ENCODE results near the gene TMEM132D. TPM values are rescaled to one million over a fixed set of nuclear protein-coding genes. Genes with fewer than 3 reads are reported as not detected.
A peak's percentile ranks its signal among the peaks of the same experiment; 100 is the strongest.

TMEM132D gene
- total RNA-seq, 1 donor from 2014 or later: 15.2 TPM

DNA sequence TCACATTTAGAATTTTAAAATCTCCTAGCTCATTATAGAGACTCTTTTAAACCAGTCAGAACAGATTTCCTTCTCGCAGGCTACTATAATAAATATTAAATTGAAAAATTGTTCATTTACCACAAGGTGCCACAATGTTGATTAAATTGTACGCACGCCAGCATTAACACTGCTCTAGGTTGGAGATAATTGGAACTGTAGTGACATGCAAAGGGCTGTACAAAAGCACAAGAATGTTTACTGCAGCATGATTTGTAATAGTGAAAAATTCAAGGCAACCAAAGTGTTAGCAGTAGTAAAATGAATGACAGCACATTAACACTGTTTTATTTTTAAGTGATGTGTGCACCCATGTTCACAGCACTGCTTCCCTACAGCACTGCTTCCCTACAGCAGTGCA, 52.5 kb downstream of the TMEM132D start:
- peaks cover 2% of the 10 kb centered on the region for H3K36me3 Mint-ChIP-seq (ENCODE audit: unreplicated experiment)
- no peaks in the 10 kb centered on the region for H3K27me3 Mint-ChIP-seq (ENCODE audit: unreplicated experiment)
- no peaks in the 10 kb centered on the region for H3K9me3 Mint-ChIP-seq (ENCODE audit: unreplicated experiment)
- TF ChIP-seq, protein P1, sequence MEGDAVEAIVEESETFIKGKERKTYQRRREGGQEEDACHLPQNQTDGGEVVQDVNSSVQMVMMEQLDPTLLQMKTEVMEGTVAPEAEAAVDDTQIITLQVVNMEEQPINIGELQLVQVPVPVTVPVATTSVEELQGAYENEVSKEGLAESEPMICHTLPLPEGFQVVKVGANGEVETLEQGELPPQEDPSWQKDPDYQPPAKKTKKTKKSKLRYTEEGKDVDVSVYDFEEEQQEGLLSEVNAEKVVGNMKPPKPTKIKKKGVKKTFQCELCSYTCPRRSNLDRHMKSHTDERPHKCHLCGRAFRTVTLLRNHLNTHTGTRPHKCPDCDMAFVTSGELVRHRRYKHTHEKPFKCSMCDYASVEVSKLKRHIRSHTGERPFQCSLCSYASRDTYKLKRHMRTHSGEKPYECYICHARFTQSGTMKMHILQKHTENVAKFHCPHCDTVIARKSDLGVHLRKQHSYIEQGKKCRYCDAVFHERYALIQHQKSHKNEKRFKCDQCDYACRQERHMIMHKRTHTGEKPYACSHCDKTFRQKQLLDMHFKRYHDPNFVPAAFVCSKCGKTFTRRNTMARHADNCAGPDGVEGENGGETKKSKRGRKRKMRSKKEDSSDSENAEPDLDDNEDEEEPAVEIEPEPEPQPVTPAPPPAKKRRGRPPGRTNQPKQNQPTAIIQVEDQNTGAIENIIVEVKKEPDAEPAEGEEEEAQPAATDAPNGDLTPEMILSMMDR (IDR thresholded peaks at IDR 0.05): no peak
- peaks cover 15% of the 10 kb centered on the region for H3K4me1 Mint-ChIP-seq (ENCODE audit: unreplicated experiment)
- no peak for DNase-seq (ENCODE audit: extremely low spot score, unreplicated experiment)
- no peak overlapping the region for H3K4me3 Mint-ChIP-seq (ENCODE audit: unreplicated experiment)
- H3K27ac Mint-ChIP-seq (ENCODE audit: unreplicated experiment): no peak overlapping the region

DNA sequence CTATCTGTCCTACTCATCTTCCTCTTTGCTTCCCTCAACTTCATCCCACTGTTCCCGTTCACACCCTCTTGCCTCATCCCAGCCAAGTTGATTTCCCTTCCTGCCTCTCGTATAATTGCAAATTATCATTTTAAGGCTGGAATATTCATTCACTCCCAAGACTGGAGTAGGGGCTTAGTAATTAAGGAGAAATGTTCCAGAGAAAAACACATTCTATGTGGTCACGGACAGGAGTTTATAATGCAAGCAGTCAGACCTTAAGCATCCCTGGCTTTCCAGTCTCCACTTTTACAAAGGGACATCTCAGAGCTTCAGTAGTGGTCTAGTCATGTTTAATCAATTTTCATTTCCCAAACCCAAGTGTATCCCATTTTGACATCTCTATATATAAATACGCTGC, 54.9 kb downstream of the TMEM132D start:
- Mint-ChIP-seq H3K4me1 (ENCODE audit: unreplicated experiment) (peaks cover 33% of the 10 kb centered on the region), H3K27ac (ENCODE audit: unreplicated experiment) (peak overlapping the region; percentile 64), H3K4me3 (ENCODE audit: unreplicated experiment) (no peak overlapping the region), H3K36me3 (ENCODE audit: unreplicated experiment) (peaks cover 2% of the 10 kb centered on the region), H3K9me3 (ENCODE audit: unreplicated experiment) (no peaks in the 10 kb centered on the region), H3K27me3 (ENCODE audit: unreplicated experiment) (no peaks in the 10 kb centered on the region)
- no peak for DNase-seq (ENCODE audit: extremely low spot score, unreplicated experiment)
- TF ChIP-seq, protein P1 (IDR thresholded peaks at IDR 0.05): no peak

DNA sequence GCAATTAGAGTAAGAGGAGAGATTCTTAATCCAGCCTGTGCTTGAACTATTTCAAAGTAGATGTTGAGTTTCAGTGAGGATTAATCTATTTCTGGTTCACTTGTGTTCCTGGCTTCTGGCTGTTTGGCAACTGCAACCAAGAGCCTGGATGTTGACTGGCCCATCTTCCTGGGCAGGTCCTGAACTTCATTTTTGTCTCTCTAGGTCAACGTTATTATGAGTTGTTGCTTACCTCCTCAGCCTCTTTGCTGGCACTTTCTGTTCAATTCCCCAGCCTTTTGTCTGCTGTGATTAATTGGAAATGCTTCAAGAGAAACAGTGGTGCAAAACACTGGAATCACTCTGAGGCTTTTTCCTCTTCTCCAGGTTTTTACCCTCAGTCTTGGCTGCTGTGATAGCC, 56.8 kb downstream of the TMEM132D start:
- no peaks in the 10 kb centered on the region for H3K36me3 Mint-ChIP-seq (ENCODE audit: unreplicated experiment)
- DNase-seq (ENCODE audit: extremely low spot score, unreplicated experiment): no peak
- H3K9me3 Mint-ChIP-seq (ENCODE audit: unreplicated experiment): no peaks in the 10 kb centered on the region
- TF ChIP-seq, protein P1 (IDR thresholded peaks at IDR 0.05): no peak
- H3K4me3 Mint-ChIP-seq (ENCODE audit: unreplicated experiment): no peak overlapping the region
- peaks cover 34% of the 10 kb centered on the region for H3K4me1 Mint-ChIP-seq (ENCODE audit: unreplicated experiment)
- H3K27me3 Mint-ChIP-seq (ENCODE audit: unreplicated experiment): no peaks in the 10 kb centered on the region
- H3K27ac Mint-ChIP-seq (ENCODE audit: unreplicated experiment): no peak overlapping the region

DNA sequence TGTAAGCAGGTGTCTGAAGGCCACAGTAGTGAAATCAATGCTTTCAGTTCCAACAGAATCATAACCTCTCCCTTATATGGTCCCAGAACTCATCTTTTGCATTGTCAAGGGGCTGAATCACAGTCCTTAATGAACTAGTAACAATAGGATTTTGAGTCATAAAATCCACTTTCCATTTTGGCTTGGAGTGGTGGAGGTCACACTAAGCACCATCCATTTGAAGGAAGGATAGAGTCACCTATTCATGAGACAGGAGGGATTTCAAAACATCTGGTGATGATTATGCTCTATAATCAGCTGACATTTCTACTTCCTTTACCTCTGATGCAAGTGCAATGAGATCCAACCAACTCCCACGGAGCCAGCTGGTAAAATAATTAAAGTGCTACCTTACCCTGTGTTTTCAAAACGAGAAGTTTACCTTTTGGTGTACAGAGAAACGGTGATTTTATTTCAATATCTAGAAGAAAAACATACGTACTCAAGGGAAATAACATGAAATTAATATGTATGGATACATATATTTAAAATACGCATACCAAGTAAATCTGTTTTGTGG, 59.1 kb downstream of the TMEM132D start:
- Mint-ChIP-seq H3K9me3 (ENCODE audit: unreplicated experiment) (no peaks in the 10 kb centered on the region), H3K27ac (ENCODE audit: unreplicated experiment) (peak overlapping the region; percentile 19), H3K36me3 (ENCODE audit: unreplicated experiment) (no peaks in the 10 kb centered on the region), H3K4me1 (ENCODE audit: unreplicated experiment) (peaks cover 30% of the 10 kb centered on the region), H3K27me3 (ENCODE audit: unreplicated experiment) (no peaks in the 10 kb centered on the region), H3K4me3 (ENCODE audit: unreplicated experiment) (no peak overlapping the region)
- TF ChIP-seq, protein P1 (IDR thresholded peaks at IDR 0.05): no peak
- no peak for DNase-seq (ENCODE audit: extremely low spot score, unreplicated experiment)

DNA sequence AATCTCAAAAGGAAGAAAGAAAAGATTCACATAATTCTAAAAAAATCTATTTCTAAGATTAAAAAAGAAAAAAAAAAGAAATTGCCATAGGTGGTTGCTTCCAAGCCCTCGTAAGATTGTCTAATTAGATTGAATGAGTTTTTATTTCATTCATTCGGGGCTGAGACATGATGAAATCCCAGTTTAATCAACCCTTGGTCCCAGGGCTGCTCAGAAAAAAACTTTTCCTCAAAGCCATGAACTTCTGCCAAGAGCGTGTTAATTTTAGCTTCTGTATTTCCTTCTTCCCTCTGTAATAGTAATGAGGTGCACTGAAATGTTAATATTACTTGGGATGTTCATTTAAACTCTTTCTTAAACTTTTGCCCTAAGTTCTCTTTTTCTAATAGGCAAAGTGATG, 62.6 kb downstream of the TMEM132D start:
- Mint-ChIP-seq H3K9me3 (ENCODE audit: unreplicated experiment) (no peaks in the 10 kb centered on the region), H3K4me3 (ENCODE audit: unreplicated experiment) (no peak overlapping the region), H3K4me1 (ENCODE audit: unreplicated experiment) (peaks cover 26% of the 10 kb centered on the region), H3K36me3 (ENCODE audit: unreplicated experiment) (no peaks in the 10 kb centered on the region), H3K27ac (ENCODE audit: unreplicated experiment) (no peak overlapping the region), H3K27me3 (ENCODE audit: unreplicated experiment) (no peaks in the 10 kb centered on the region)
- TF ChIP-seq, protein P1 (IDR thresholded peaks at IDR 0.05): no peak
- no peak for DNase-seq (ENCODE audit: extremely low spot score, unreplicated experiment)
